DOHH2 (cell line): ENCODE data around the gene TDRD7.

Source experiments
- EZH2phosphoT487 ChIP-seq: fragments of 200-600 bp; sonication (generic); IDR thresholded peaks from 2 replicates; pipeline ENCODE4 v1.6.1; 2017; ENCODE audit warnings: borderline replicate concordance, mild to moderate bottlenecking, antibody characterized with exemption, low read length, moderate library complexity, mixed read lengths
- TF ChIP-seq, protein P1 (sequence below): fragments of 200-600 bp; sonication (generic); IDR thresholded peaks from one replicate; pipeline ENCODE4 v1.5.1; 2014; ENCODE audit warnings: antibody characterized with exemption, mild to moderate bottlenecking, low read depth, low read length; ENCODE audit not compliant: poor library complexity, severe bottlenecking

DNA sequence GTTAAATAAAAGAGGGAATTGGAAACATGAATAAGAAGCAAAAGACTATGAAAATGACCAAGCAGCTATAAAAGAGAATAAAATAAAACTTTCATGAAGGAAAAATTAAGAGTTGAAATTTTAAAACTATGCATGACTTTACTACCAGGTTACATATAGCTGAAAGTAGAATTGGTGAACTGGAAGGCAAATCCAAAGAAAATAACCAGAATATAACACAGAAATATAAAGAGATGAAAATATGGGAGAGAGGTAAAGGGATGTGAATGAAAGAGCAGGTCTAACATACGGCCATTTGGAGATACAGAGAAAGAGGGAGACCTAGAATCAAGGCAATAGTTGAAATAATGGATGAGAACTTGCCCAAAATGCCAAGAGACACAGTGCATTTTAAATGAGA is 42.9 kb upstream of the TDRD7 start:
- TF ChIP-seq, protein P1, sequence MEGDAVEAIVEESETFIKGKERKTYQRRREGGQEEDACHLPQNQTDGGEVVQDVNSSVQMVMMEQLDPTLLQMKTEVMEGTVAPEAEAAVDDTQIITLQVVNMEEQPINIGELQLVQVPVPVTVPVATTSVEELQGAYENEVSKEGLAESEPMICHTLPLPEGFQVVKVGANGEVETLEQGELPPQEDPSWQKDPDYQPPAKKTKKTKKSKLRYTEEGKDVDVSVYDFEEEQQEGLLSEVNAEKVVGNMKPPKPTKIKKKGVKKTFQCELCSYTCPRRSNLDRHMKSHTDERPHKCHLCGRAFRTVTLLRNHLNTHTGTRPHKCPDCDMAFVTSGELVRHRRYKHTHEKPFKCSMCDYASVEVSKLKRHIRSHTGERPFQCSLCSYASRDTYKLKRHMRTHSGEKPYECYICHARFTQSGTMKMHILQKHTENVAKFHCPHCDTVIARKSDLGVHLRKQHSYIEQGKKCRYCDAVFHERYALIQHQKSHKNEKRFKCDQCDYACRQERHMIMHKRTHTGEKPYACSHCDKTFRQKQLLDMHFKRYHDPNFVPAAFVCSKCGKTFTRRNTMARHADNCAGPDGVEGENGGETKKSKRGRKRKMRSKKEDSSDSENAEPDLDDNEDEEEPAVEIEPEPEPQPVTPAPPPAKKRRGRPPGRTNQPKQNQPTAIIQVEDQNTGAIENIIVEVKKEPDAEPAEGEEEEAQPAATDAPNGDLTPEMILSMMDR: no peak
- no peak for TF ChIP-seq EZH2phosphoT487
